Esophagus muscularis mucosa (tissue), 4 donors: ENCODE results near the gene ADAMTS16.

Experiments used
- CTCF ChIP-seq, 3 experiments: fragments of 200-600 bp in 2 of 3; fragments of 450-650 bp in 1 of 3; sonication (generic) in 2 of 3; IDR thresholded peaks; one replicate each; pipeline ENCODE4 v1.5.1; 2017 to 2019; ENCODE audit warnings: antibody characterized with exemption in 3 of 3, mild to moderate bottlenecking in 2 of 3, moderate library complexity in 1 of 3
- EP300 ChIP-seq: sonication (generic); formaldehyde crosslinking; IDR thresholded peaks from one replicate; pipeline ENCODE4 v1.6.1; 2017; ENCODE audit warnings: antibody characterized with exemption
- POLR2A ChIP-seq: fragments of 450-650 bp; IDR thresholded peaks from one replicate; pipeline ENCODE4 v1.6.1; 2017; ENCODE audit warnings: antibody characterized with exemption, moderate library complexity, mild to moderate bottlenecking, low read depth
- POLR2AphosphoS5 ChIP-seq, 2 donors: sonication (generic); formaldehyde crosslinking; IDR thresholded peaks; one replicate each; pipeline ENCODE4 v1.6.1; 2017; ENCODE audit warnings: antibody characterized with exemption in 2 of 2

- TF ChIP-seq EP300: no peak
- TF ChIP-seq CTCF (IDR thresholded peaks at IDR 0.05): no peak
- TF ChIP-seq POLR2AphosphoS5 (IDR thresholded peaks at IDR 0.05): no peak
- no peak for TF ChIP-seq POLR2A
Observed at GRCh38 chr5:5198135-5198534, 58.0 kb downstream of the ADAMTS16 start.
